Keratinocyte (primary cell): ENCODE results near the gene TYW1B. TPM values are rescaled to one million over a fixed set of nuclear protein-coding genes. Genes with fewer than 3 reads are reported as not detected.
"Not testable (repeated sequence)": the region's sequence is repeated elsewhere in the genome, so short reads cannot be mapped to it uniquely, and the experiment has no call there.

Experiments
- DNase-seq: peaks from one replicate; pipeline ENCODE4 v3.0.0-alpha.2; 2011; ENCODE audit warnings: low read depth, missing footprints, low spot score
- FAIRE-seq: peaks from 2 replicates; lab custom pipeline; 2011; peaks lifted over from hg19 to GRCh38; lab: Jason Lieb, UNC
- H2AFZ ChIP-seq: 2 replicates; pipeline ENCODE4 v1.6.0; 2012; ENCODE audit warnings: low read length, control low read depth, inconsistent platforms; ENCODE audit not compliant: control insufficient read depth
- H3K27ac ChIP-seq: 2 replicates; pipeline ENCODE4 v1.5.1; 2011; ENCODE audit warnings: low read length; ENCODE audit not compliant: control insufficient read depth, insufficient read depth
- H3K27me3 ChIP-seq: 3 replicates; pipeline ENCODE4 v1.6.0; 2011; ENCODE audit warnings: low read length; ENCODE audit not compliant: control insufficient read depth, insufficient read depth; ENCODE audit errors: extremely low read depth
- H3K36me3 ChIP-seq, 2 experiments: 2 replicates in 1 of 2; 3 replicates in 1 of 2; pipeline ENCODE4 v1.5.1; 2011; ENCODE audit warnings: low read length in 2 of 2, mild to moderate bottlenecking in 1 of 2; ENCODE audit not compliant: control insufficient read depth in 2 of 2, insufficient read depth in 2 of 2; ENCODE audit errors: extremely low read depth in 1 of 2
- H3K4me1 ChIP-seq: 3 replicates; pipeline ENCODE4 v1.5.1; 2011; ENCODE audit warnings: low read length; ENCODE audit not compliant: control insufficient read depth, insufficient read depth; ENCODE audit errors: extremely low read depth
- H3K4me2 ChIP-seq: 3 replicates; pipeline ENCODE4 v1.6.0; 2011; ENCODE audit warnings: low read depth, low read length; ENCODE audit not compliant: control insufficient read depth, insufficient read depth; ENCODE audit errors: extremely low read depth
- H3K4me3 ChIP-seq, 3 experiments: fragments of 200-600 bp in 1 of 3; sonication (generic) in 1 of 3; 2 replicates in 2 of 3; 3 replicates in 1 of 3; pipeline ENCODE4 v1.5.1; 2011 to 2016; ENCODE audit warnings: low read length in 3 of 3, mild to moderate bottlenecking in 3 of 3, control low read depth in 2 of 3, inconsistent platforms in 1 of 3, low read depth in 1 of 3, mixed read lengths in 1 of 3, mixed run types in 1 of 3, moderate library complexity in 1 of 3; ENCODE audit not compliant: control insufficient read depth in 2 of 3, insufficient read depth in 2 of 3; ENCODE audit errors: extremely low read depth in 1 of 3
- H3K79me2 ChIP-seq: 2 replicates; pipeline ENCODE4 v1.6.0; 2012; ENCODE audit warnings: low read length; ENCODE audit not compliant: control insufficient read depth, insufficient read depth
- H3K9ac ChIP-seq: 3 replicates; pipeline ENCODE4 v1.6.0; 2011; ENCODE audit warnings: low read length; ENCODE audit not compliant: control insufficient read depth, insufficient read depth; ENCODE audit errors: extremely low read depth
- H3K9me1 ChIP-seq: 3 replicates; pipeline ENCODE4 v1.6.0; 2011; ENCODE audit warnings: low read length; ENCODE audit not compliant: control insufficient read depth, insufficient read depth; ENCODE audit errors: extremely low read depth
- H3K9me3 ChIP-seq: 2 replicates; pipeline ENCODE4 v1.5.1; 2012; ENCODE audit warnings: low read depth, low read length; ENCODE audit not compliant: control insufficient read depth
- H4K20me1 ChIP-seq: 3 replicates; pipeline ENCODE4 v1.6.0; 2011; ENCODE audit warnings: low read length; ENCODE audit not compliant: control insufficient read depth, insufficient read depth; ENCODE audit errors: extremely low read depth
- CTCF ChIP-seq, 3 experiments: IDR thresholded peaks in 1 of 3; conservative IDR thresholded peaks in 1 of 3; optimal IDR thresholded peaks in 1 of 3; 2 replicates in 2 of 3; 3 replicates in 1 of 3; pipeline versions ENCODE3 to v1.5.1; 2011; ENCODE audit warnings: low read length in 3 of 3, mild to moderate bottlenecking in 3 of 3, moderate library complexity in 2 of 3, control low read depth in 1 of 3, inconsistent platforms in 1 of 3; ENCODE audit not compliant: insufficient read depth in 2 of 3; ENCODE audit errors: extremely low read depth in 1 of 3
- EZH2 ChIP-seq: IDR thresholded peaks from one replicate; pipeline ENCODE4 v1.6.1; 2012; ENCODE audit warnings: inconsistent platforms, mild to moderate bottlenecking, low read length, moderate library complexity
- dilution Hi-C: fragments of 300-500 bp; cut with MboI; formaldehyde crosslinking; loops from one replicate; pipeline ENCODE4 v1.7.0; 2020; ENCODE audit warnings: low sequenced_read_pairs; ENCODE audit not compliant: extremely low pct_ligation_motif_present
- polyA plus RNA-seq, 5 experiments: library from polyadenylated mRNA; depleted of rRNA in 3 of 5; stranded (reverse) in 3 of 5; stranded (forward) in 1 of 5; unstranded in 1 of 5; fragments of >200 nt; gene quantifications; 1 replicate in 1 of 5; 2 replicates in 3 of 5; 3 replicates in 1 of 5; pipeline versions ENCODE4 v1.2.1 to v1.2.3, GENCODE V29; 2011 to 2012; ENCODE audit warnings: missing spikeins in 2 of 5, low read depth in 1 of 5, low replicate concordance in 1 of 5

The TYW1B gene
- polyA plus RNA-seq, 1 donor (not counting 4 experiments of a cell fraction or from before 2014, with no cell fraction given), result 2.5 TPM

GRCh38 chr7:72781631-72782030 lies 46.4 kb downstream of the TYW1B start:
- no peaks in the 10 kb centered on the region for H3K79me2 ChIP-seq
- no peaks in the 10 kb centered on the region for H4K20me1 ChIP-seq
- peaks cover 4% of the 10 kb centered on the region for H3K4me1 ChIP-seq
- H3K9me3 ChIP-seq, result no peaks in the 10 kb centered on the region
- no peak overlapping the region for H3K9ac ChIP-seq
- H3K36me3 ChIP-seq, result no peaks in the 10 kb centered on the region
- dilution Hi-C loops, result no loop called here
- no peaks in the 10 kb centered on the region for H3K9me1 ChIP-seq
- no peaks in the 10 kb centered on the region for H3K27me3 ChIP-seq
- no peak for DNase-seq
- H2AFZ ChIP-seq, result no peak overlapping the region
- H3K27ac ChIP-seq, result no peak overlapping the region
- H3K4me3 ChIP-seq, result no peak overlapping the region
- TF ChIP-seq EZH2, result no peak
- TF ChIP-seq CTCF (optimal IDR thresholded peaks at IDR 0.05 in 1 of 3, IDR thresholded peaks at IDR 0.05 in 1 of 3, conservative IDR thresholded peaks at IDR 0.05 in 1 of 3; ENCODE audit: extremely low read depth in 1 of 3, insufficient read depth in 2 of 3, low read length in 3 of 3), result no peak
- H3K4me2 ChIP-seq, result no peak overlapping the region
- FAIRE-seq, result no peak

- no peaks in the 10 kb centered on the region for H3K9me3 ChIP-seq
- no peak for FAIRE-seq
- no peaks in the 10 kb centered on the region for H4K20me1 ChIP-seq
- no peak overlapping the region for H3K27ac ChIP-seq
- no peaks in the 10 kb centered on the region for H3K79me2 ChIP-seq
- DNase-seq, result no peak
- H3K4me1 ChIP-seq, result peaks cover 4% of the 10 kb centered on the region
- no peak overlapping the region for H3K9ac ChIP-seq
- H3K27me3 ChIP-seq, result no peaks in the 10 kb centered on the region
- H3K9me1 ChIP-seq, result no peaks in the 10 kb centered on the region
- dilution Hi-C loops, result no loop called here
- H3K4me3 ChIP-seq, result no peak overlapping the region
- H3K4me2 ChIP-seq, result no peak overlapping the region
- TF ChIP-seq EZH2, result no peak
- no peak for TF ChIP-seq CTCF (optimal IDR thresholded peaks at IDR 0.05 in 1 of 3, IDR thresholded peaks at IDR 0.05 in 1 of 3, conservative IDR thresholded peaks at IDR 0.05 in 1 of 3; ENCODE audit: extremely low read depth in 1 of 3, insufficient read depth in 2 of 3, low read length in 3 of 3)
- H3K36me3 ChIP-seq, result no peaks in the 10 kb centered on the region
- no peak overlapping the region for H2AFZ ChIP-seq
These were observed 46.8 kb downstream of the TYW1B start for GRCh38 chr7:72781161-72781560.

- H4K20me1 ChIP-seq, FAIRE-seq, H2AFZ ChIP-seq, H3K9ac ChIP-seq, dilution Hi-C loops, DNase-seq, H3K4me1 ChIP-seq, H3K79me2 ChIP-seq, H3K9me1 ChIP-seq, H3K9me3 ChIP-seq, H3K27me3 ChIP-seq, H3K36me3 ChIP-seq, H3K27ac ChIP-seq, H3K4me2 ChIP-seq, H3K4me3 ChIP-seq: not testable (repeated sequence)
These were observed 47.6 kb downstream of the TYW1B start for GRCh38 chr7:72780289-72780894.

GRCh38 chr7:72777167-72777566 lies 50.8 kb downstream of the TYW1B start:
- H2AFZ ChIP-seq, H3K9me3 ChIP-seq, H3K4me1 ChIP-seq, dilution Hi-C loops, H3K27me3 ChIP-seq, H3K9ac ChIP-seq, H3K4me2 ChIP-seq, H3K27ac ChIP-seq, H4K20me1 ChIP-seq, DNase-seq, H3K9me1 ChIP-seq, H3K36me3 ChIP-seq, H3K79me2 ChIP-seq, H3K4me3 ChIP-seq: not testable (repeated sequence)
- peak; percentile 5 for FAIRE-seq
